Stimulated activated naive B cell treated with anti-CD40 and anti-IgM and Interleukin-4, amounts not matched to agents 10 μg/mL and 1 μg/mL and 100 μg/mL, for 72 hours (primary cell): Measurements from ENCODE around the gene THAP2.
"Not testable (repeated sequence)": the region's sequence is repeated elsewhere in the genome, so short reads cannot be mapped to it uniquely, and the experiment has no call there.

Source experiments
- ATAC-seq, 2 donors: fragments of 150-1000 bp; cut with Tn5 transposase; replicated peaks; 2 replicates each; pipeline ENCODE4 v1.10.0; 2021; ENCODE audit warnings: moderate library complexity in 1 of 2
- DNase-seq: peaks from one replicate; pipeline ENCODE4 v3.0.0; 2021
- H3K27ac Mint-ChIP-seq: one replicate; pipeline ENCODE4 v1.8.0; 2022; ENCODE audit warnings: mild to moderate bottlenecking, mixed read lengths
- H3K27me3 Mint-ChIP-seq, 2 donors: one replicate each; pipeline ENCODE4 v1.8.0; 2022; ENCODE audit warnings: mixed read lengths in 2 of 2
- H3K36me3 Mint-ChIP-seq, 2 donors: one replicate each; pipeline ENCODE4 v1.8.0; 2022; ENCODE audit warnings: mixed read lengths in 2 of 2, mild to moderate bottlenecking in 1 of 2
- H3K4me1 Mint-ChIP-seq, 2 donors: one replicate each; pipeline ENCODE4 v1.8.0; 2022; ENCODE audit warnings: mixed read lengths in 2 of 2, mild to moderate bottlenecking in 1 of 2
- H3K4me3 Mint-ChIP-seq, 2 donors: one replicate each; pipeline ENCODE4 v1.8.0; 2022; ENCODE audit warnings: mild to moderate bottlenecking in 2 of 2, mixed read lengths in 2 of 2, moderate library complexity in 1 of 2
- H3K9me3 Mint-ChIP-seq, 2 donors: one replicate each; pipeline ENCODE4 v1.8.0; 2022; ENCODE audit warnings: mixed read lengths in 2 of 2, mild to moderate bottlenecking in 1 of 2

THAP2 gene

DNA sequence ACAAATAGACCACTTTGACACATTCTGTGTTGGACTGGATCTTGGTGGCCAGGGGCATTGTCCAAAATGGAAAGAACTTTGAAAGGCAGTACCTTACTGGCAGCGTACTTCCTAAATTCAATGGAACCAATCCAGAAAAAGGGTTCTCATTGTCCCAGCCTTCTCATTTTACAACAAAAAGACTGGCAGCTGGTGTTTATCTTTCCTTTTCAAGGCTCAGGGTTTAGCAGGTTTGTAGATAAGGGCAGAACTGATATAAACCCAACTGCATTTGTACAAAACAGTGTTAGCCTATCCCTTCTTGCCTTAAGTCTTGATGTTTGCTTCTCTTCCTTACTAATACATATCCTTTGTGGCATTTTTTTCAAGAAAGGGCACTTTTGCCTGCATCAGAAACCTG is 7.7 kb downstream of the THAP2 start:
- Mint-ChIP-seq H3K27me3 (no peaks in the 10 kb centered on the region), H3K27ac (no peak overlapping the region), H3K4me1 (peaks cover 6 to 22% of the 10 kb centered on the region in 2 donors), H3K36me3 (peaks cover 5 to 17% of the 10 kb centered on the region in 2 donors), H3K4me3 (no peak overlapping the region), H3K9me3 (peaks cover 3 to 4% of the 10 kb centered on the region in 2 donors)
- no peak for DNase-seq
- ATAC-seq: no peak

DNA sequence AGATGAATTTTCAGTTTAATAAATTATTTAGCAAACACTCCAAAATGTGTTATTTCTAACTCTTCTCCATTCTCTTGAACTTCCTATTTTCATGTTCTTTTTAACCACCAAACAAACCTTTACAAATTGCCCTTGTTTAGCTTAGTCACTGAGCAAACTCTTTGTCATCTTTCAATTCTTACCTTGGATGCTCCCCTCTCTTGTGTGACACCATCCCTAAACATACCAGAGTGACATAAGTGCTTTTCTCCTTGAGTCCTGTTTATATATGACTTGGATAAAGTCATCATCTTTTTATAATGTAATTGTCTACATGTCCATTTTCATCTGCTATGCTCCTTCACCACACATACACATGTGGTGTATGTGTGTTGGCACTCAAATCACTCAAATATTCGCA is 18.4 kb downstream of the THAP2 start:
- DNase-seq: no peak
- no peak for ATAC-seq
- Mint-ChIP-seq H3K36me3 (peaks cover 0 to 1% of the 10 kb centered on the region in 2 donors), H3K4me3 (no peak overlapping the region), H3K4me1 (peaks cover under 1 to 1% of the 10 kb centered on the region in 2 donors), H3K9me3 (no peaks in the 10 kb centered on the region), H3K27ac (no peak overlapping the region), H3K27me3 (no peaks in the 10 kb centered on the region)

DNA sequence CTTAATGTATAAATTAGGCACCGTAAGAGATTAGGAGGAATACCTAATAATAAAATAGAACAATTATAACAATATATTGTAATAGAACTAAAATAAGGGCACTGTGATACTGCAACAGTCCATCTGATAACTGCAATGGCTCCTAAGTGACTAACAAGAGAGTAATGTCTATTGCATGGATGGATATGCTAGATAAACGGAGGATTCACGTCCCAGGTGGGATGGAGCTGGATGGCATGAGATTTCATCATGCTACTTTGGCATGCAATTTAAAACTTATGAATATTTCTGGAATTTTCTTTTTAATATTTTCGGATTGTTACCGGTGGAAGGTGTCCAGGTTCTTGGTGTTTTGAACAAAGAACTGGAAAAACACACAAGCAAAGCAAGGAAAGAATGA is 19.5 kb downstream of the THAP2 start:
- H3K4me3 Mint-ChIP-seq: no peak overlapping the region
- no peak for ATAC-seq
- H3K27ac Mint-ChIP-seq: no peak overlapping the region

DNA sequence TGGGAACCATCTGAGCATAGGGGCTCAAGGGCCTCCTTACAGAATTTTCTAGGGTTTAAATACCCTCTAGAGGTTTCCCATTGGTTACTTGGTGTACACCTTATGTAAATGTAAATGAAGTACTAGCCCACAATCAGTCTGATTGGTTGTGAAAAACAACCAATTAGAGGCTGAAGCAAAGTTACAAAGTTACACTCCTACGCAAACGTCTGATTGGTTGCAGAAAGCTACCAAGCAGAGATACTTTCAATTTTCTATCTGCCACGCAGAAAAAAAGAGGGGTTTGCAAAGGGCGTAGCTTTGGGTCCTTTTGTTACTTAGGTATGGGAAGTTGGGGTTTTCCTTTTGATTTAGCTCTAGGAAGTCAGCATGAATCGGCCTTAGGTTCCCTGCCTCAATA is 20.0 kb downstream of the THAP2 start:
- DNase-seq (no peak), ATAC-seq (no peak)
- Mint-ChIP-seq H3K9me3 (no peaks in the 10 kb centered on the region), H3K4me3 (peak overlapping the region; percentile 32 to 70), H3K27me3 (no peaks in the 10 kb centered on the region), H3K36me3 (peaks cover 0 to 3% of the 10 kb centered on the region in 2 donors), H3K27ac (peak overlapping the region; percentile 62), H3K4me1 (peaks cover 7 to 9% of the 10 kb centered on the region in 2 donors)

More for the DNA sequence above, 19.5 kb downstream of the THAP2 start:
- Mint-ChIP-seq H3K36me3 (peaks cover 0 to 3% of the 10 kb centered on the region in 2 donors), H3K9me3 (no peaks in the 10 kb centered on the region), H3K27me3 (no peaks in the 10 kb centered on the region), H3K4me1 (peaks cover 7 to 9% of the 10 kb centered on the region in 2 donors)
- DNase-seq: no peak

DNA sequence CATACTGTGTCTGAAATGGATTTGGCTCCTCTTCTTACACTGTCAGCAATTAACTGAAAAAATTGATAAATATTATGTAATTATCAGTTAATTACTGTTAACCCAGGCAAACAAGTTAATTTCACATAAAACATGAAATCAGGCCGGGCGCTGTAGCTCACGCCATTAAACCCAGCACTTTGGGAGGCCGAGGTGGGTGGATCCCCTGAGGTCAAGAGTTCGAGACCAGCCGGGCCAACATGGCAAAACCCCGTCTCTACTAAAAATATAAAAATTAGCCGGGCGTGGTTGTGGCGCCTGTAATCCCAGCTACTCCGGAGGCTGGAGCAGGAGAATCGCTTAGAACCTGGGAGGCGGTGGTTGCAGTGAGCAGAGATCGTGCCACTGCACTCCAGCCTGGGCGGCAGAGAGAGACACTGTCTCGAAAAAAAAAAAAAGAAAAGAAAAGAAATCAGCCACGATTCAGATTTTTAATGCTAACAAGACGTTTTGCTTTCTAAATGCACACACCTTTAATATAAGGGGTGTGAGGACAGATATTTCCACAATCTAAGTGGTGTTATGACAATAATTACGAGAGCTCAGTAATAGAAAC is 21.3 kb downstream of the THAP2 start:
- H3K9me3 Mint-ChIP-seq: no peaks in the 10 kb centered on the region
- ATAC-seq (no peak), DNase-seq (no peak)
- peaks cover 3 to 8% of the 10 kb centered on the region in 2 donors for H3K36me3 Mint-ChIP-seq
- peak overlapping the region; percentile 87 to 96 for H3K4me3 Mint-ChIP-seq
- peaks cover 14 to 19% of the 10 kb centered on the region in 2 donors for H3K4me1 Mint-ChIP-seq
- peak overlapping the region; percentile 95 for H3K27ac Mint-ChIP-seq
- H3K27me3 Mint-ChIP-seq: no peaks in the 10 kb centered on the region

DNA sequence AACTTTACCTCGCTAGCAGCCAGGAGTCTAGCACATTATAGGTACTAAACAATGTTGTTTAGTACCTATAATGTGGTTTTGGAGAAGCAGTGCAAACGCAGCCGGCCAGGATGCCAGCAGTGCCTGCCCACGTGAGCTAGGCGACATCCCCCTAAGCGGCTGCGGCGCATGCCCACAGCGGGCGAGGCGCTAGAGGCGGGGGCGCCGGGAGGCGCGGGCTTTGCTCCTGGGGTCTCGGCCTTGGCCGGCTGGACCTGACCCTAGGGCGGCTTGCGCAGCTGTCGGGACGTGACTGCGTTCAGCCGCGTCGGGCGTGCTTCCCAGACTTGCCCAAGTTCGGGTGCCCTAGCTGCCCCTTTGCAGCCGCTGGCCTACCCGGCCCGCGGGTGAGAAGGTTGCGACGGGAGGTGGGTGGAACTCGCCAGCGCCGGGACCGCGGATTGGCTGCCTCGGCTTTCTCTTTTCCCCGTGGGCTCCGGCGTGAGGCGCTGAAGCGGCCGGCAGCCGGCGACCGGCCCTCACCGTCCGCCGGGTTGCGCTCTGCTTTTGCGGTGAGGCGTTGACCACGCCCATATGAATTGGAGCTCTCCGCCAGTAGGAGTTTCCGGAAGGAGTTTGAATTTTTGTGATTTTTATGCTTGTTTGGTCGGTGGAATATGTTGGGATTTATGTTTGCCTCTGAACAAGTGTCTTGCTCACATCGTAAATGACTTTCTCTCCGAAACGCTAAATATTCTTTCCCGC is 22.0 kb downstream of the THAP2 start, which contains the start of gene TMEM19:
Gene TMEM19, plus strand, starts transcription at position 169 of the 744 bp plus-strand sequence. CDS start 599 bp downstream, outside the sequence.
- Mint-ChIP-seq H3K36me3 (peaks cover 6 to 8% of the 10 kb centered on the region in 2 donors), H3K4me1 (peaks cover 14 to 23% of the 10 kb centered on the region in 2 donors), H3K27ac (peak within 1 kb of the TSS; percentile 95), H3K9me3 (no peaks in the 10 kb centered on the region), H3K4me3 (peak within 1 kb of the TSS; percentile 87 to 96), H3K27me3 (no peaks in the 10 kb centered on the region)
- ATAC-seq: peak; percentile 88 to 92
- DNase-seq: peak; percentile 89

DNA sequence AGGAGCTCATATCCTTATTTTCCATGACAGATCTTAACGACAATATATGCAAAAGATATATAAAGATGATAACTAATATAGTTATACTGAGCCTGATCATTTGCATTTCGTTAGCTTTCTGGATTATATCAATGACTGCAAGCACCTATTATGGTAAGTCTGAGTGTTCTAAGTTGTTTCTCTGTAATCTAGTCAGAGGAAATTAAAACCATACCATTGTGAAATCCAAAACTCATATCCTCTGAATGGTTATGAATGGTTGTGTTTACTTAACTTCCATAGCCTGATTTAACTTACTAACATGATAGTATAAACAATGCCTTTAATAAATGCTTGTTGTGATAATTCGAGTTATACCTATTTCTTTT is 22.5 kb downstream of the THAP2 start:
- no peak for ATAC-seq
- Mint-ChIP-seq H3K9me3 (no peaks in the 10 kb centered on the region), H3K27ac (peak overlapping the region; percentile 95), H3K4me3 (peak overlapping the region; percentile 87 to 96), H3K27me3 (no peaks in the 10 kb centered on the region), H3K36me3 (peaks cover 7 to 8% of the 10 kb centered on the region in 2 donors), H3K4me1 (peaks cover 14 to 25% of the 10 kb centered on the region in 2 donors)
- DNase-seq: no peak

DNA sequence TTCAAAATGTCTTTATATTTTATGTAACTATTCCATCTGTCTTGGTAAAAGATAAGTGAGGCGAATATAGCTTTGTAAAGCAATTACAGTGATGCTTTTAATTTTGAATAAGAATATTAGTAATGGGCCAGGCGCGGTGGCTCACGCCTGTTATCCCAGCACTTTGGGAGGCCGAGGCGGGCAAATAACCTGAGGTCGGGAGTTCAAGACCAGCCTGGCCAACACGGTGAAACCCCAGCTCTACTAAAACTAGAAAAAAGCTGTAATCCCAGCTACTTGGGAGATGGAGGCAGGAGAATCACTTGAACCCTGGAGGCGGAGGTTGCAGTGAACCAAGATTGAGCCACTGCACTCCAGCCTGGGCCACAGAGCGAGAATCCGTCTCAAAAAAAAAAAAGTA is 23.1 kb downstream of the THAP2 start:
- peak overlapping the region; percentile 71 for H3K27ac Mint-ChIP-seq
- not testable (repeated sequence) for ATAC-seq, H3K27me3 Mint-ChIP-seq, DNase-seq, H3K36me3 Mint-ChIP-seq, H3K9me3 Mint-ChIP-seq
- peaks cover 16 to 30% of the 10 kb centered on the region in 2 donors for H3K4me1 Mint-ChIP-seq
- H3K4me3 Mint-ChIP-seq: peak overlapping the region; percentile 84 to 87

DNA sequence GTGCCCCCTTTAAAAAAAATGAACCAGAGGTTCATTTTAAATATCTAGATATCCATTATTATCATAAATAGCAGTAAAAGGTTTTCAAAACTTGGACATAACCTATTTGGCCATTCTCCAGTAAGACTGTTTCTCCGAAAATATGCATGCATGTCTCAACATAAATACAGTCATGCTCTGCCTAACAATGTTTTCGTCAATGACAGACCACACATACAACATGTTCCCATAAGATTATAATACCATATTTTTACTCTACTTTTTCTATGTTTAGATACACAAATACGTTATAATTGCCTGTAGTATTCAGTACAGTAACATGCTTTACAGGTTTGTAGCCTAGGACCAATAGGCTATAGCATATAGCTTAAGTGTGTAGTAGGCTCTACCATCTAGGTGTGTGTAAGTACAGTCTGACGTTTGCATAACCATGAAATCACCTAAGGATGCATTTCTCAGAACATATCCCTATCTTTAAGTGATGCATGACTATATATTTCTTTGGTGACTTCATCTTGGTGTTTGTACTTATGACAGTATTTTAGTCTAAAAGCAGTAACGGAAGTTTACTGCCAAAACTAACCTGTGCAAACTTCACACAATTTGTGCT is 25.0 kb downstream of the THAP2 start:
- ATAC-seq (no peak), DNase-seq (no peak)
- no peaks in the 10 kb centered on the region for H3K9me3 Mint-ChIP-seq
- peaks cover 23 to 42% of the 10 kb centered on the region in 2 donors for H3K4me1 Mint-ChIP-seq
- peak overlapping the region; percentile 11 to 44 for H3K4me3 Mint-ChIP-seq
- H3K36me3 Mint-ChIP-seq: peaks cover 11 to 14% of the 10 kb centered on the region in 2 donors
- no peaks in the 10 kb centered on the region for H3K27me3 Mint-ChIP-seq
- peak overlapping the region; percentile 22 for H3K27ac Mint-ChIP-seq

DNA sequence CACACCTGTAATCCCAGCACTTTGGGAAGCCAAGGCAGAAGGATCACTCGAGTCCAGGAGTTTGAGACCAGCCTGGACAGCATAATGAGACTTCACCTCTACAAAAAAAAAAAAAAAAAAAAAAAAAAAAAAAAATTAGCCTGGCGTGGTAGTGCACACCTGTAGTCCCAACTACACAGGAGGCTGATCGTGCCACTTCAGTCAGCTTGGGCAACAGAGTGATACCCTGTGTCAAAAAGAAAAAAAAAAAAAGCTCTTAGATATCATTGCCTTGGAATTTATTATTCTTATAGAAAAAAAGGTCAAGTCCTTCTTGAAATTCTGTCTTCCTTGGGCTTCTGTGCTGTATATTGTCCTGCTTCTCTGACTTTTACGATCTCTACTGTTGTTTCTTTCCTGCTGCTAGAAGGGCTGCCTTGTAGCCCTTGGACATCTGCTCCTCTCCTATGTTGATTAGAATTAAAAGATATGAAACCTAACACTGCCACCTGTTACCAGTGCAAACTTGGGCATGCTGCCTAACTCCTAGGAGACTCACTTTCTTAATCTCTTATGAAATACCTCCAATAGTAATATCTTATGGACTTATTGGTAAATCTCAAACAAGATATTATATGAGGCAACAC is 27.5 kb downstream of the THAP2 start:
- Mint-ChIP-seq H3K36me3 (peaks cover 10 to 18% of the 10 kb centered on the region in 2 donors), H3K27ac (peak overlapping the region; percentile 53)

DNA sequence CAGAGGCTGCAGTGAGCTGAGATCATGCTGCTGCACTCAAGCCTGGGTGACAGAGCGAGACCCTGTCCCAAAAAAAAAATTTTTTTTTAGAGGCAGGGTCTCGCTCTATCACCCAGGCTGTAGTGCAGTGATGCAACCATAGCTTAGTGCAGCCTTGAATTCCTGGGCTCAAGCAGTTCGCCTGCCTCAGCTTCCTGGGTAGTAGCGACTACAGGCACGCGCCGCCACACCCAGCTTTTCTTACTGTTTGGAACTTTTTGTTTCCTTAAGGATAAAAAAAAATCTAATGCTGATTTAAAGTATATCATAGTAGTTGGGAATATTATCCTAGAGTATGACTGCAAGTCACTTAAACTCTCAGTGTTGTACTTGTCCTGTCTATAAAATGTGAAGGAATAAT is 29.0 kb downstream of the THAP2 start:
- DNase-seq (no peak), ATAC-seq (no peak)
- Mint-ChIP-seq H3K9me3 (peaks cover 0 to 1% of the 10 kb centered on the region in 2 donors), H3K27me3 (no peaks in the 10 kb centered on the region), H3K4me3 (no peak overlapping the region), H3K27ac (no peak overlapping the region), H3K4me1 (peaks cover 29 to 51% of the 10 kb centered on the region in 2 donors), H3K36me3 (peaks cover 14 to 22% of the 10 kb centered on the region in 2 donors)

More for the DNA sequence above, 27.5 kb downstream of the THAP2 start:
- ATAC-seq: no peak
- Mint-ChIP-seq H3K4me3 (peak overlapping the region in 1 of 2 donors; percentile 44), H3K4me1 (peaks cover 32 to 53% of the 10 kb centered on the region in 2 donors), H3K27me3 (no peaks in the 10 kb centered on the region), H3K9me3 (no peaks in the 10 kb centered on the region)
- DNase-seq: no peak

DNA sequence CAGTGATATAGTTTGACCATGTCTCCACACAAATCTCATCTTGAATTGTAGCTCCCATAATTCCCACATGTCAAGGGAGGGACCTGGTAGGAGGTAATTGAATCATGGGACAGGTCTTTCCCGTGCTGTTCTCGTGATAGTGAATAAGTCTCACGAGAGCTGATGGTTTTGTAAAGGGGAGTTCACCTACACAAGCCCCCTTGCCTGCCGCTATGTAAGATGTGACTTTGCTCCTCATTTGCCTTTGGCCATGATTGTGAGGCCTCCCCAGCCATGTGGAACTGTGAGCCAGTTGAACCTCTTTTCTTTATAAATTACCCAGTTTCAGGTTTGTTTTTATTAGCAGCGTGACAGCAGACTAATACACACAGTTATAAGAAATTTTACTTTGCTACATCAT is 29.6 kb downstream of the THAP2 start:
- H3K4me1 Mint-ChIP-seq: peaks cover 31 to 54% of the 10 kb centered on the region in 2 donors

DNA sequence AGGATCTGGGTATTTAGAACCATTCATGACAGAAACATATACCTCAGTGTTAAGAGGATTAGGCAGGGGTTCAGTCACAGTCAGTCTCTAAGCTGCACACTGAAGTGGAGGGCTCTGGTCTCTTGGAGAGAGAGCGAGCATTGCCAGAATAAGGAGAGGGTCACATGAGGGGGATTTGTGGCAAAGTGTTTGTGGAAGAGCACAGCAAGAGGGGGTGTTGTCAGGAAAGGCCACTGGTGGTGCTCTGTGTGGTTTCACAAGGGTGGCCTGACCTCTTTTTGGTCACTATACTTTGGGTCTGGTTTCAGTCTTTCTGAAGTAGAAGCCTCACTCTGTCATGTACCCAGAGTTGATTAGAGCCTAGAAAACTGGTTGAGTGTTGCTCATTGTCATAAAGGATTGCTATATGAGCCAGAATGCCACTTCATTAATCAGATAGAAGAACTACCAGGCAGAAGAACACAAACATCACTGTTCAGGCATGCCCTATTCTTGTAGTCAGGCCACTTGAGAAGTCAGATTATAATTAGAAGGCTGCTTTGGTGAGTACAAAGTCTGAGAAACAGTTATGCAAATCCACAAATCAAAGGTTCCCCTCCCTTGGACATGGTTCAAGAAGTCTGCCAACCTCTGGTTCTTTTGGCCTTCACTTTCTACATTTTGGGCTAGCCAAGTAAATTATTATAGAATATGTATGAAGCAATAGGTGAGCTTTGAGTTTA is 30.2 kb downstream of the THAP2 start:
- peak; percentile 21 for DNase-seq
- Mint-ChIP-seq H3K4me1 (peaks cover 33 to 57% of the 10 kb centered on the region in 2 donors), H3K9me3 (peaks cover 0 to 1% of the 10 kb centered on the region in 2 donors), H3K4me3 (peak overlapping the region; percentile 62 to 68), H3K27me3 (no peaks in the 10 kb centered on the region), H3K27ac (peak overlapping the region; percentile 92), H3K36me3 (peaks cover 18 to 28% of the 10 kb centered on the region in 2 donors)
- ATAC-seq: peak; percentile 78 to 81

More for the DNA sequence above, 29.6 kb downstream of the THAP2 start:
- Mint-ChIP-seq H3K36me3 (peaks cover 15 to 25% of the 10 kb centered on the region in 2 donors), H3K27ac (peak overlapping the region; percentile 92), H3K4me3 (peak overlapping the region; percentile 20 to 68)
- peak; percentile 19 to 20 for ATAC-seq
- not testable (repeated sequence) for H3K27me3 Mint-ChIP-seq, DNase-seq, H3K9me3 Mint-ChIP-seq
